ENCODE data around the gene PDE3A.

Gene PDE3A

DNA sequence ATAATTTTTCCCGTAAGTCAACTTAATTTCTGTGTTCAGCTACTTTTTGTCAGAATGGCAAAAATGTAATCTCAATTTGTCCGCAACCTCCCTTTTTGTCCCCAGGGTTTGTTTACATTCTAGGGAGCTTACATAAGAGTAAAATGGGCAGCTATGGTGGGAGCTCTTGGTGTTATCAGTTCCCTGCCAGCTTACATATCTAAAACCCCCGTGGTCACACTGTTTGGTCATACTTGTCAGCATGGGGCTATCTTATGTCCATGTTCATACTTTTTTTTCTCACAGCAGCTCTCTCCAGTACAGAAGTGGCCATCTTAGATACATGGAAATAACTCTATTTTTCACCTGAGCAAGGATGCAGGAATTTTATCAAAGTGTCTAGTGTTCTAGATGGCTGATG, 343.5 kb downstream of the PDE3A start:
- no peak for DNase-seq (ENCODE audit: low spot score)

DNA sequence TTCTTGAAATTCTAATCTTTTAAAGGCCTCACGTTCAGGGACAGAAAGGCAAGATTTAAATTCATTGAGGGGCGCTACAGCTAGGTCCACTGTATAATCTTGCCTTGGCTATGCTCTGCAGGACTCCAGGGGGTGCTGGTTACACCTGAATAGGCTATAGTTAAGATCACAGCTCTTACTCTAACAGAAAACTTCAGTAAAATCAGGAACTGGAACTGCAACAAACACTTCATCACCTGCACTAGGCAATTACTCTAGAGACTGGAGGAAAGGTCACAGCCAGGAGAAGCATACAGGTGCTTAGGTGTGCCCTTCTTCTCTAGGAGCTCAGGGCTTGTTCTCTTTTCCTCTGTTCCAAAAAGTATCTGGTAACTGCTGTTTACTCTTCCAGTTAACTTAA, 347.7 kb downstream of the PDE3A start:
- peak; percentile 9 for DNase-seq (ENCODE audit: low spot score)

DNA sequence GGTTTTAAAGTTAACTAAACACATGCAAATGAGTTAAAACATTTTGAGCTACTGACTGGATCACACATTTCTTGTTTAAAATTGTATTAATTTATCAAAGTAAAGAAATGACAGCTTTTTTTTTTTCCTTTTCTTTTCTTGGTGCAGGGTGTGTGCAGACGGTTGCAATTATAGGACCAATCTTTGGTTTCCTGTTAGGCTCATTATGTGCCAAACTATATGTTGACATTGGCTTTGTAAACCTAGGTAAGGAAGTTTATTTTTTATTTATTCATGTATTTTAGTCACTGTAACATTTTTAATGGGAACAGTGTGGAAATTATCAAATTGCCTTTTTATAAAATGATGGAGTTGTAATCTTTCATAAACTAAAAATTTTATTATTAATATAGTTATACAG, 348.6 kb downstream of the PDE3A start:
- DNase-seq (ENCODE audit: low spot score), result no peak

DNA sequence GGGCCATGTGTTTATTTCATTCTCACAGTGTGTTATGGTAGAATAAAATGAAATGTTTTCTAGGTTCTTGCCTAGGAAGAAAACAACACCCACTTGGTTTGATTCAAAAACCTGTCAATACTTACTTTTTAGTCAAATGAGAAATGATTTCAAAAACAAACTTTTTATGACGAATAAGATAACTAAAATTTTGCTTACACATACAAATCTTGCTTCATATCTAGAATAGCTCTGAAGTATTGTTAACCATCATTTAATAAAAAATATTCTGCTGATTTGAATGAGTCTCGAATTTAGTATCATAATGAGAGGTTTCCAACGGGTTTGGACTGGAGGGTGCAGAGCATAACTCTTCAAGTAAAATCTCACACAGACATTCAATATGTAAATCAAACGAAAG, 350.0 kb downstream of the PDE3A start:
- no peak for DNase-seq (ENCODE audit: low spot score)

DNA sequence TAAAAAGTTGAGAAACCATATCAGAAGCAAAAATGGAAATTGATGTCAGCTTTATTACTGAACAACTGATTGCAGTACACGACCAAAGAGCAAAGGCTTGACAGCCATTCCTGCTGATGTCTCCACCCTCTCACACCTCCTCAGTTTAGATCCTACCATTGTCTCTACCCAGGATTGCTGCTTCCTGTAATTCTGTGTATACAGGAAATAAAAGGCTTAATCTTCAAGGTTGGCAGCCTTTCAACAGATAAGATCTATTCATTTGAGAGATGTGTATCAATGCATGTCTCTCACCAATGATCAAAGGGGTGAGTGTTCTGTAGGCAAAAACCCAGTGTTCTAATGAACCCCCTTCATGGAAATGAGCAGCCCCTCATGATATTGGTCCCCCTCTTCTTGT, 353.8 kb downstream of the PDE3A start:
- no peak for DNase-seq (ENCODE audit: low spot score)

DNA sequence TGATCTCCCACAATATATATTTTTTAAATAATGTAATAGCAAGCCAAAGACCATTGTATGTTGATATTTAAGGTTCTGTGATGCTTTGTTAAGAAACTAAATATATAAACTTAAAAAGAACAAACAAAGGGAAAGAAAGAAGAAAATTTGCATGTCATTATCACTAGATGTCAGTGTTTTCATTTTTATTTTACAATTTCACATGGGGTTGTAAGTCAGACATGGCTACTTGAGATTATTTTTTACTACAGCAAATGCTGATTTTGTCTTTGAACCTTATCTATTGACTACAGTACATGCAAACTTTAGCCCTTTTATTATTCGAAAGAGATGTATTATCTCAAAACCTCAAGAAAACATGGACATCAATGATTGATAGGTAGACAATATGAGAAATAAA, 362.9 kb downstream of the PDE3A start:
- no peak for DNase-seq (ENCODE audit: low spot score)
